HEK293 (cell line): ENCODE measurements around the gene PRC1.
A peak's percentile ranks its signal among the peaks of the same experiment; 100 is the strongest.

Source experiments
- CTCF ChIA-PET: fragments of 350-600 bp; formaldehyde crosslinking; extraction: SDS; loops from one replicate; lab custom pipeline; 2021; ENCODE audit warnings: antibody characterized with exemption; lab: Yijun Ruan, JAX
- POLR2A ChIA-PET: fragments of 300-600 bp; formaldehyde crosslinking; extraction: SDS; loops from one replicate; lab custom pipeline; 2020; ENCODE audit warnings: antibody characterized with exemption, inconsistent platforms; lab: Yijun Ruan, JAX
- H3K27ac ChIP-seq: fragments of 200-500 bp; sonication (Bioruptor generic); 2 replicates; pipeline ENCODE4 v1.5.1; 2014; ENCODE audit warnings: low read depth, low read length, control low read depth, inconsistent platforms; ENCODE audit errors: extremely low read depth
- H3K36me3 ChIP-seq, 2 experiments: fragments of 200-500 bp in 1 of 2; sonication (Bioruptor generic) in 1 of 2; 1 replicate in 1 of 2; 2 replicates in 1 of 2; pipeline ENCODE4 v1.5.1; 2014 to 2017; ENCODE audit warnings: inconsistent platforms in 2 of 2, low read length in 2 of 2; ENCODE audit not compliant: control insufficient read depth in 2 of 2, insufficient read depth in 1 of 2
- H3K4me1 ChIP-seq: fragments of 200-500 bp; sonication (Bioruptor generic); 2 replicates; pipeline ENCODE4 v1.5.1; 2014; ENCODE audit warnings: mild to moderate bottlenecking, low read length, inconsistent platforms; ENCODE audit not compliant: control insufficient read depth, insufficient read depth
- H3K4me3 ChIP-seq: 2 replicates; pipeline ENCODE4 v1.5.1; 2011; ENCODE audit warnings: low read depth, mild to moderate bottlenecking, control low read depth, low read length, moderate library complexity
- H3K9me3 ChIP-seq: fragments of 200-500 bp; sonication (Bioruptor generic); 2 replicates; pipeline ENCODE4 v1.5.1; 2014; ENCODE audit warnings: low read depth, low read length, inconsistent platforms; ENCODE audit not compliant: control insufficient read depth, insufficient read depth
- ATF2 ChIP-seq: fragments of 450-650 bp; formaldehyde crosslinking; IDR thresholded peaks from 2 replicates; pipeline ENCODE4 v1.5.1; 2016; ENCODE audit warnings: missing biosample characterization, missing genetic modification characterization, low read depth
- FEZF1 ChIP-seq: fragments of 450-650 bp; formaldehyde crosslinking; IDR thresholded peaks from 2 replicates; pipeline ENCODE4 v1.5.1; 2016; ENCODE audit warnings: missing biosample characterization, missing genetic modification characterization
- KLF8 ChIP-seq: fragments of 450-650 bp; formaldehyde crosslinking; IDR thresholded peaks from 2 replicates; pipeline ENCODE4 v1.5.1; 2016; ENCODE audit warnings: missing biosample characterization, missing genetic modification characterization
- MEIS1 ChIP-seq: sonication (generic); formaldehyde crosslinking; IDR thresholded peaks from 2 replicates; pipeline ENCODE4 v1.8.1; 2022; ENCODE audit warnings: missing genetic modification reagents, mild to moderate bottlenecking, borderline replicate concordance
- PATZ1 ChIP-seq: fragments of 450-650 bp; formaldehyde crosslinking; IDR thresholded peaks from 2 replicates; pipeline ENCODE4 v1.5.1; 2016; ENCODE audit warnings: missing biosample characterization, missing genetic modification characterization
- PRDM1 ChIP-seq: fragments of 450-650 bp; formaldehyde crosslinking; IDR thresholded peaks from 2 replicates; pipeline ENCODE4; 2016; ENCODE audit warnings: missing biosample characterization, missing genetic modification characterization
- REST ChIP-seq: fragments of 450-650 bp; formaldehyde crosslinking; IDR thresholded peaks from 2 replicates; pipeline ENCODE4 v1.5.1; 2016; ENCODE audit warnings: missing biosample characterization, missing genetic modification characterization
- SP7 ChIP-seq: fragments of 450-650 bp; formaldehyde crosslinking; IDR thresholded peaks from 2 replicates; pipeline ENCODE4 v1.5.1; 2016; ENCODE audit warnings: missing biosample characterization, missing genetic modification characterization
- WT1 ChIP-seq: fragments of 450-650 bp; formaldehyde crosslinking; IDR thresholded peaks from 2 replicates; pipeline ENCODE4 v1.5.1; 2016; ENCODE audit warnings: missing biosample characterization, missing genetic modification characterization
- ZBTB1 ChIP-seq: fragments of 450-650 bp; formaldehyde crosslinking; IDR thresholded peaks from 2 replicates; pipeline ENCODE4 v1.5.1; 2016; ENCODE audit warnings: missing biosample characterization, missing genetic modification characterization
- ZBTB44 ChIP-seq: fragments of 450-650 bp; IDR thresholded peaks from 2 replicates; pipeline ENCODE4 v1.5.1; 2018; ENCODE audit warnings: missing biosample characterization, mild to moderate bottlenecking, missing genetic modification characterization
- ZBTB49 ChIP-seq: fragments of 450-650 bp; formaldehyde crosslinking; IDR thresholded peaks from 2 replicates; pipeline ENCODE4 v1.5.1; 2016; ENCODE audit warnings: missing biosample characterization, missing genetic modification characterization, low read depth
- ZEB2 ChIP-seq: fragments of 450-650 bp; formaldehyde crosslinking; IDR thresholded peaks from 2 replicates; pipeline ENCODE4 v1.5.1; 2016; ENCODE audit warnings: missing biosample characterization, missing genetic modification characterization
- ZNF274 ChIP-seq, 2 experiments: fragments of 200-500 bp in 1 of 2; fragments of 450-650 bp in 1 of 2; sonication (Bioruptor generic) in 1 of 2; formaldehyde crosslinking in 1 of 2; IDR thresholded peaks; 2 replicates each; pipeline versions ENCODE4 v1.5.1 to v1.6.1; 2014 to 2016; ENCODE audit warnings: borderline replicate concordance in 1 of 2, inconsistent platforms in 1 of 2, low read length in 1 of 2, missing biosample characterization in 1 of 2, missing genetic modification characterization in 1 of 2
- ZNF292 ChIP-seq: fragments of 450-650 bp; formaldehyde crosslinking; IDR thresholded peaks from 2 replicates; pipeline ENCODE4 v1.5.1; 2016; ENCODE audit warnings: low read depth, missing biosample characterization, missing genetic modification characterization, borderline replicate concordance
- ZNF324 ChIP-seq: fragments of 450-650 bp; formaldehyde crosslinking; IDR thresholded peaks from 2 replicates; pipeline ENCODE4 v1.5.1; 2016; ENCODE audit warnings: missing biosample characterization, missing genetic modification characterization
- ZNF521 ChIP-seq: fragments of 450-650 bp; formaldehyde crosslinking; IDR thresholded peaks from 2 replicates; pipeline ENCODE4 v1.5.1; 2017; ENCODE audit warnings: missing biosample characterization, mild to moderate bottlenecking, missing genetic modification characterization
- ZNF544 ChIP-seq: fragments of 450-650 bp; formaldehyde crosslinking; IDR thresholded peaks from 2 replicates; pipeline ENCODE4 v1.5.0; 2017; ENCODE audit warnings: missing biosample characterization, missing genetic modification characterization
- ZNF561 ChIP-seq: fragments of 450-650 bp; IDR thresholded peaks from 2 replicates; pipeline ENCODE4 v1.5.1; 2018; ENCODE audit warnings: missing biosample characterization, missing genetic modification characterization, borderline replicate concordance
- ZNF664 ChIP-seq: fragments of 450-650 bp; formaldehyde crosslinking; IDR thresholded peaks from 2 replicates; pipeline ENCODE4 v1.5.1; 2016; ENCODE audit warnings: missing biosample characterization, missing genetic modification characterization
- ZNF830 ChIP-seq: fragments of 450-650 bp; IDR thresholded peaks from 2 replicates; pipeline ENCODE4 v1.5.0; 2018; ENCODE audit warnings: missing biosample characterization, missing genetic modification characterization, low read depth, mild to moderate bottlenecking, moderate library complexity
- ZNF843 ChIP-seq: fragments of 450-650 bp; formaldehyde crosslinking; IDR thresholded peaks from 2 replicates; pipeline ENCODE4 v1.5.1; 2016; ENCODE audit warnings: missing biosample characterization, missing genetic modification characterization

Gene PRC1

GRCh38 chr15:90934949-90935751 is 59.2 kb downstream of the PRC1 start, which contains the start of gene UNC45A (continued):
- 0 out of 2 replicates have a peak, but pooled peaks have one; percentile 11 for TF ChIP-seq ZBTB1 (tag by site-specific recombination)

- Histone ChIP-seq H3K36me3 (peaks cover 26 to 28% of the 10 kb centered on the region in 2 experiments; a peak in 2 of 3 replicates), H3K27ac (peak overlapping the region; percentile 32; the same call in 1 of the 2 replicates), H3K4me1 (0 out of 2 replicates have a peak, but pooled peaks cover 2% of the 10 kb centered on the region), H3K4me3 (peak overlapping the region; percentile 83), H3K9me3 (no peaks in the 10 kb centered on the region)
- CTCF ChIA-PET: interaction anchor here (0.6 to 11.7 kb wide), 49 partner anchors 8 to 794 kb away, joined by 3 to 163 read pairs (median 4); partner anchors contain the start of genes BLM, FES, MAN2A2 and RCCD1
- POLR2A ChIA-PET: interaction anchor here (0.8 to 11.4 kb wide), 17 partner anchors 7 to 403 kb away, joined by 3 to 179 read pairs (median 5); partner anchors contain the start of genes MAN2A2, PRC1, RCCD1 and VPS33B
- no peak for TF ChIP-seq REST
- TF ChIP-seq MEIS1 (CRISPR knock-in tag): no peak
- TF ChIP-seq ZNF561 (tag by site-specific recombination): no peak; the same call in 1 of the 2 replicates
- TF ChIP-seq ZBTB49 (tag by site-specific recombination): no peak
- no peak; the same call in none of the 2 replicates for TF ChIP-seq ZEB2 (tag by site-specific recombination)
- no peak for TF ChIP-seq ZBTB44
- TF ChIP-seq PATZ1 (tag by site-specific recombination): 0 out of 2 replicates have a peak, but pooled peaks have one; percentile 22
- TF ChIP-seq ATF2 (tag by site-specific recombination): no peak
- TF ChIP-seq PRDM1 (tag by site-specific recombination): no peak
- TF ChIP-seq ZNF843 (tag by site-specific recombination): no peak
- TF ChIP-seq ZNF274 (IDR thresholded peaks at IDR 0.05; ENCODE audit: low read length): no peak
- no peak for TF ChIP-seq ZNF274 (tag by site-specific recombination; IDR thresholded peaks at IDR 0.05; ENCODE audit: borderline replicate concordance)
- no peak for TF ChIP-seq ZNF664 (tag by site-specific recombination)
- TF ChIP-seq ZNF292 (tag by site-specific recombination): no peak
- TF ChIP-seq ZNF324 (tag by site-specific recombination): no peak; the same call in 1 of the 2 replicates
- no peak for TF ChIP-seq FEZF1
- no peak for TF ChIP-seq ZNF544
- peak; percentile 71 for TF ChIP-seq KLF8
- TF ChIP-seq SP7 (tag by site-specific recombination): 0 out of 2 replicates have a peak, but pooled peaks have one; percentile 4
- TF ChIP-seq ZNF830 (tag by site-specific recombination): no peak
- no peak for TF ChIP-seq WT1 (tag by site-specific recombination)
- no peak for TF ChIP-seq ZNF521 (tag by site-specific recombination)
These were observed 59.9 kb downstream of the PRC1 start for GRCh38 chr15:90934256-90934948.
